Fibroblast of upper back skin (primary cell): ENCODE results near the gene RIT1.

Source experiments
- DNase-seq: peaks from one replicate; pipeline ENCODE4 v3.0.0-alpha.2; 2013

RIT1 gene

DNA sequence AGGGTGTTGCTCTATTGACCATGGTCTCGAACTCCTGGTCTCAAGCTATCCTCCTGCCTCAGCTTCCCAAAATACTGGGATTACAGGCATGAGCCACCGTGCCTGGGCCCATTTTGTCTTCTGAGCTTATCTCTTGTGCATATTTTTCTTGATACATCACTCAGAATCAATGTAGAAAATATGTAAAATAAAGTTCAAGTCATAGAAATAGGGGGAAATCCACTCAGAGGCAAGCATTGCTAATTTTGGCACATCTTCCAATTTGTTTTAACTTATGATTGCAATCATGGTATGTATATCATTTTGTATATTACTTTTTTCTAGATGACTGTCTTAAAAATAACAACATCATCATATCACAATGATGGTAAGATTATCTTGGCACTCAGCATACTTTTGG, 21.6 kb downstream of the RIT1 start:
- peak; percentile 41 for DNase-seq

- peak; percentile 75 for DNase-seq
Observed at GRCh38 chr1:155888481-155888880, 22.7 kb downstream of the RIT1 start.

- no peak for DNase-seq
Observed at GRCh38 chr1:155884982-155885381, 26.2 kb downstream of the RIT1 start.

DNA sequence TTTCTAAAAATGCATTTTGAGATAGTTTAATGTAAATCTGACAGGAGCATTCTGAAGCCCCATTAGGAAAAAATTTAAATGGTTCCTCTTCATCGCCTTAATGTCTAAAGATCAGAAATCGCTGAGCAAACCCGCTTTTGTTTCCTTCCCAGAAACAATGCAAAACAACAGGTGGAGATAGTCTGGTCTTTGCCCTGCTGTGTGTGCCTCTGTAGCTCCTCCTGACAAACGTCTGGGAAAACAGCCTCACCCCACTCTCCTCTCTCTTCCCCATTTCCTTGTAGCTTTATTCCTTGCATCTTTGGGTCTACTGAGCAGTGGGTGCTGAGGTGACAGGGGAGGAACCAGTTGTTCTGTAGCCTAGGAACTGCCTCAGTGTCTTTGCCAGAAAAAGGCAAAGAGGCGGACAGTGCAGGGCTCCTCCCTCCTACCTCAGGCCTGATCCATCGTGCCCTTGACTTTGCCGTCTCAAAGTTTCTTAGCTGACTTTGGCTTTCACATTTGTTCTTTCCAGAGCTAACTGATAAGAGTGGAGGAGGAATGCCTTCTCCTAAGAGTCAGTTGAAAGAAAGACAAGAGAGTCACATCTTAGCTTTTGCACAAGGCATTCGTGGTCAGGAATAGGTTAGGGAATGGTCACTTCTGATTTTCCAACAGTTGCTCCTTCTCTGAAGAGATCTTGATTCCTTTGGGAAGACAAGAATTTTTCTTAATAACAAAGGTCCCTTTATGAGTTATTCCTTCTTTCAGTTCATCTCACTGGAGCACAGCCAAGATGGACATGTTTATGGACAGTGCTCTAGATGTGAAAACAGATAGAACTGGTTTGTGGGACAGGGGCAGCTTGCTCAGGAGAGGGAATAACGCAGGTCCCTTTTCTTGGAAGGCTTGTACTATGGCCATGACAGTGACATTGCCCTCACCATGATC, 26.9 kb downstream of the RIT1 start:
- peak; percentile 7 for DNase-seq

- DNase-seq, result no peak
Observed at GRCh38 chr1:155882766-155883165, 28.4 kb downstream of the RIT1 start.

DNA sequence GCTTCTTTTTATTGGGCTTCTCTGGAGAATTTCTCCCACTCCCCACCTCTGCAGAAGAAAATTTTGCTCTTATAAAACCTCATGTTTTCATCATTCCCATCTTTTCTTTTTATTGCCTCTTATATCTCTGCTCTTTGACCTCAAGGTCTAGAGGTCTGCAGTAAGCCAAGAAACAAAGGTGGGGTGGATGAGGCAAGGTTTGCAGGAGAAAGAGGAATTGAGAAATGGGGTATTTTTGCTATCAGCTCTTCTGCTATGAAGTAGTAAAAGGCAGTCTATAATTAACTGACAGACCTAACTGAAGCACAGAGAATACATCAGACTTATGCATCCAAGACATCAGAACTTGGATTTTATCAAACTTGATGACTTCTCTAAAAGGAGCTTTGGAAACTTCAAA, 28.9 kb downstream of the RIT1 start:
- no peak for DNase-seq

GRCh38 chr1:155880950-155881349, 30.2 kb downstream of the RIT1 start:
- DNase-seq, result no peak

DNA sequence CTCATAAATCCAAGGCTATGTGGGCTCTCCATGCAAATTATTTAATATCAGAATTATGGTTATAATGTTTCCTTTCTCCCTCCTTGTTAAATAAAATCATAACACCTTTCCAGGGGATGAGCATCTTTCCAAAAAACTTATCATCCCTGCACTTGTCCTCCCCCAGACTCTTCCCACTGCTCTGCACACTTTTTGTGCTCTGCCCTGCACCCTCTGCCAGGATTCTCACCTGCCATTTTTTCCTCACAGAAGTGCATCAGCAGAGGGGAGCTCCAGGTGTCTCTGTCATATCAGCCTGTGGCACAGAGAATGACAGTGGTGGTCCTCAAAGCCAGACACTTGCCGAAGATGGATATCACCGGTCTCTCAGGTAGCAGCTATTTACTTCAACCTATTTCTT, 30.9 kb downstream of the RIT1 start:
- DNase-seq, result no peak

DNA sequence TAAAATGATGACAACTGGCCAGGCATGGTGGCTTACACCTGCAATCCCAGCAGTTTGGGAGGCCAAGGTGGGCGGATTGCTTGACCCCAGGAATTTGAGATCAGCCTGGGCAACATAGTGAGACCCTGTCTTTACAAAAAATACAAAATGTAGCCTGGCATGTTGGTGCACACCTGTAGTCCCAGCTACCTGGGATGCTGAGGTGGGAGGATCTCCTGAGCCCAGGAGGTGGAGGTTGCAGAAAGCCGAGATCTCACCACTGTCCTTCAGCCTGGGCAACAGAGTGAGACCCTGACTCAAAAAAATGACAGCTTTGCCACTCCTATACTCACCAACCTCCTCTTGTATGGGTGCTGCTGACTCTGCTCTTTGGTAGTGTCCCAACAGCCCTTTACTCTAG, 33.2 kb downstream of the RIT1 start:
- DNase-seq, result no peak

DNA sequence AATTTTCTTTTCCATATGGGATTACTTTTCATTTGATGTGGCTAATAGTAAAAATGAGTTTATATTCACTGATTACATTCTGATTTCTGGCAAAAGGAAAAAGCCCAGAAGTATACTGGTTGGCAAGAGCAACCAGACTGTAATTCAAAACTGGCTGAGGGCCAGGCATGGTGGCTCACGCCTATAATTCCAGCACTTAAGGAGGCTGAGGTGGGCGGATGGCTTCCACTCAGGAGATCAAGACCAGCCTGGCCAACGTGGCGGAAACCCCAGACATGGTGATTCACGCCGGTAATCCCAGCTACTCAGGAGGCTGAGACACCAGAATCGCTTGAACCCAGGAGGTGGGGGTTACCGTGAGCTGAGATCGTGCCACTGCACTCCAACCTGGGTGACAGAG, 37.3 kb downstream of the RIT1 start:
- peak; percentile 24 for DNase-seq

DNA sequence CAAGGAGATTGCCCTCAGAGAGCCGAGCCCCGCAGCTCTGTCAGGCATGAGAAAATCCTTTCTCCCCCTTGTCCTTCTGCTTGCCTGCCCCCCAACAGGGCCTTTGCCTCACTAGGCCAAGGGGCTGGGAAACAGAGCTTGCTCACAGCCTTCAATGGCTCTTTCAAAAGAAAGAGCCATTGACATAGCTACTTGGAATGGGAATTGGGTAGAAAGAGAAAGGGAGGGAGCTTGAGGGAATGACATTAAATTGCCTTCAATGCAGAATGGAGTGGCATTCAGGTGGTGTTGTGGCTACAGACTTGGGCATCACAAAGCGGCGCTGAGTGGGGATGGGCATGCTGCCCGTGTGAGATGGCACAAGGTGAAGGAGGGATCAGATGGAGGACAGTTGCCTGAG, 38.6 kb downstream of the RIT1 start:
- no peak for DNase-seq

GRCh38 chr1:155871390-155871789, 39.8 kb downstream of the RIT1 start:
- DNase-seq, result no peak

DNA sequence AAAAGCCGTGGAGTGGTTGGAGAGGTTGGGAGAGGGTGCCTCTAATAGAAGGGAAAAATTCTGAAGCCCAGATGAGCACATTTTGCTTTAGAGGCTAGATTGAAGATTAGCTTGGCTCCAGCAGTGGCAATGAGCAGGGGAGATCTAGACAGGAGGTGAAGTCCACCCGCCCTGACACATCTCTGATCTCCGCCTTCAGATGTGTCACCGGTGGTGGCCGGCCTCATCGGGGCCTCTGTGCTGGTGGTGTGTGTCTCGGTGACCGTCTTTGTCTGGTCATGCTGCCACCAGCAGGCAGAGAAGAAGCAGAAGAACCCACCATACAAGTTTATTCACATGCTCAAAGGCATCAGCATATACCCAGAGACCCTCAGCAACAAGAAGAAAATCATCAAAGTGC, 43.4 kb downstream of the RIT1 start:
- DNase-seq, result no peak

DNA sequence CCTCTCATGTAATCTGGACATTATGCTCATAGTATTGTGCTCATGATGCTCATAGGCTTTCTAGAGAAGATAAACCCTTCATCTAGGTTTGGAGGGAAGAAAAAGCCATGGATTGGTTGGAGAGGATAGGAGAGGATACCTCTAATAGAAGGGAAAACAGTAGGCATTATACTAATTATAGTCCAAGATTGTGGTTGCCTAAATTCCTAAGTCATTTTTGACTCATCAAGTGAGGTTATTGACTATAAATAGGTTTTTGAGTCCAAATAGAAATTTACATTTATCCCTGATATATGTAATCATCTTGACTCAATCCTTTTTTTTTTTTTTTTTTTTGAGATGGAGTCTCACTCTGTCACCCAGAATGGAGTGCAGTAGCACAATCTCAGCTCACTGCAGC, 46.8 kb downstream of the RIT1 start:
- peak; percentile 44 for DNase-seq

DNA sequence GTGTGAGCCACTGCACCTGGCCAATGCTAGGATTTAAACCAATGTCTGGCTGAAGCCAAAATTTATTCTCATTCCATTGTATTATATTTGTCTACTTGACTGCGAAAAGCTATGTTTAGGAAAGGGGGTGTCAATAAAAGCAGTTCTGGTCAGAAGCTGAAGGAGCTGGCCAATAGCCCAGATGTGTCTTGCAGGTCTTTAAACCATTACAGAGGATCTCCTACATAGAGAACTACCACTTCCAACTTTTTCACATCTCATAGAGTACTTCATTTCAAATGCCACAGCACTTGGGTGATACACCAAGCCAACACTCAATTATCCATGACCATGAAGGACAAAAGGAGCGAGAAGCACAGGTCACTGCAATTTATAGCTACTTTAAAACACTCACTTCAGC, 49.3 kb downstream of the RIT1 start:
- no peak for DNase-seq

DNA sequence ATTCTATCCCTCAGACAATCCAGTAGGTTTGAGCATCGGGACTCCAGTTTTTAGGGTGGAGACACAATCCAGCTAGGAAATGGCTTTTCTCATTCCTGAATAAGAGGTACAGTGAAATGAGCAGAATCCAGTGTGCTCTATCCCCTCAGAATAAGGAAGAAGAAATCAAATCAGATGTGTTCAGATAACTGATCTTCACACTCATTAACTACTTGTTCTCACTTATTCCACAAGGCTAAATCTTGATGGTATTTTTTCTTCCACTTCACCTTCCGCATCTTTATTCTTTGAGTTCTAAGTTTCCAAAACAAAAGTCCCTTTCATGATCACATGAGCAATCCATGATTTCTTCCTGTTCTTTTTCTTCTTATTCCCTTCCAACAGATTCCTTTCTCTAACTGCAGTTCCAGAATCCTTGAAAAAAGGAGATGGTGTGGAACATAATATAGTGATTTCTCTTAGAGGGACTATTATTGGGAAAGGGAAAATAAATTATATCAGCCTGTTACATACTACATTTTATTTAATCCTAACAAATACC, 50.1 kb downstream of the RIT1 start:
- no peak for DNase-seq

DNA sequence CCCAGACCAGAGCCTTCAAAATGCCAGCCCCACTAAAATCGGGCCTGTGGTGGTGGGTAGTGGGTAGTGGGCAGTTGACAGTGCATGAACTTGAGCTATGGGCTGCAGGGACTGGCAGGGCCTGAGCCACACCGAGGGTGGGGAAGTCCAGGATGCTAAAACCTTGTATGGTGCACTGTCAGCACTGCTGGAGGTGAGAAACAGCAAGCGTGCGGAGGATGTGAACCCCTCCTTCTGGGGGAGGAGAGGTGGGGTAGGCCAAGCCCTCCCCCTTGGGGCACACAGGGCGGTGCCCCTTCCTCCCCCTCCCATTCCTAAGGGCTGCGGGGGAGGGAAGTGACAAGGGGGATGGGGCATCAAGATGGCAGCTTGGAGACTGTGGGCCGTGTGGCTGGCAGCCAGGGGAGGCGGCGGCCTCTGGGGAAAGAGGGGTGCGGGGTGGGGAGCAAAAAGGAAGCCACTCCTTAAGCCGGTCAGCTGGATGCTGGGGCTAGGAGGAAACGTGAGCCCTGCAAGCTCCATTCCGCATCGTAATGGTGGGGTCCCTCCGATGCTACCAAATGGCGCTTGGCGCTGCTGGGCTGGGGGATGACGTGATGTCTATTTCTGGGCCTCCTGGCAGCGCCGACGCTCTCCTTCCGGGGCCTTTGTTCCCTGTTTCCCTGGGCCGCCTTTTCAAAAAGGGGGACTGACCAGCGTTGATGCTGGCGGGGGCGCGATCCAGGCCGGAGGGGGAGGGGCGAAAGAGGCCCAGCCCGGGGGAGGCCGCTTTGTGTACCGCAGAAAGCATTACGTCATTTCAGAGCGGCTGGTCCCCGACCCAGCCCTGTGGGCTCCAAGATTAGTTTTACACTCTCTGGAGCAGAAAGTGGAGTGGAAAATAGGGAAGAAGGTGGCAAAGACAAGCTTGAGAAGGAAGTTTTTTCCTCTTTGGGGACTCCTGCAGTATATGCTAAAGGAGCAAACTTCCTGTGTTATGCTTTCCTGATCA, 51.0 kb downstream of the RIT1 start:
- DNase-seq, result peak; percentile 82

DNA sequence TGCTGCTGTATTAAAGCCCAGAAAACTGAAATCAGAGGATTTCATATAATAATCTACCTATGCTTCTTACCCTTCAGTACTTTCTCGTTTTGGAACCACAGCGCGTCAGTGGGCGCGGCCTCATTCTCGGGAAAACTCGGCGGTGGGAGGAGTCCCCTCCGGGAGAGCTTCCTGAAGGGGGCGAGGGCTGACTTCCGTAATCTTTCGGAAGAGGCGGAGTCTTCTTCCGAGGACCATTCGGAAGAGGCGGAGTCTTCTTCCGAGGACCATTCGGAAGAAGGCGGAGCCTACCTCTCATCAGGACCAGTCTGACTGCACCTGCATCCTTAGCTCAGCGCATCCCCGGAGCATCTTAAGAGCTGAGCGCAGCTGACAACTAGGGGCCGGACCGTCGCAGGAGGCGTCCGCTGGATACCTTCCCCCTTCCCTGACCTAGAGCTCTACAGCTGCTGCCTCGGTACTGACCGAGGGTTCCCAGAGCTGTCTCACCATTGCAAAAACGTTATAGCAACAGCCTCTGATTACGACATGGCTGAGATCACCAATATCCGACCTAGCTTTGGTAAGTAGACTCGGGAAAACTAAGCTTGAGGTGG, 51.8 kb downstream of the RIT1 start, which contains the start of gene SYT11:
Gene SYT11 (plus strand): TSS at position 334 of the 596 bp plus-strand sequence. CDS start 195 bp downstream, at position 529.
- DNase-seq, result peak; percentile 97

GRCh38 chr1:155858800-155859233, 52.3 kb downstream of the RIT1 start:
- DNase-seq, result no peak

DNA sequence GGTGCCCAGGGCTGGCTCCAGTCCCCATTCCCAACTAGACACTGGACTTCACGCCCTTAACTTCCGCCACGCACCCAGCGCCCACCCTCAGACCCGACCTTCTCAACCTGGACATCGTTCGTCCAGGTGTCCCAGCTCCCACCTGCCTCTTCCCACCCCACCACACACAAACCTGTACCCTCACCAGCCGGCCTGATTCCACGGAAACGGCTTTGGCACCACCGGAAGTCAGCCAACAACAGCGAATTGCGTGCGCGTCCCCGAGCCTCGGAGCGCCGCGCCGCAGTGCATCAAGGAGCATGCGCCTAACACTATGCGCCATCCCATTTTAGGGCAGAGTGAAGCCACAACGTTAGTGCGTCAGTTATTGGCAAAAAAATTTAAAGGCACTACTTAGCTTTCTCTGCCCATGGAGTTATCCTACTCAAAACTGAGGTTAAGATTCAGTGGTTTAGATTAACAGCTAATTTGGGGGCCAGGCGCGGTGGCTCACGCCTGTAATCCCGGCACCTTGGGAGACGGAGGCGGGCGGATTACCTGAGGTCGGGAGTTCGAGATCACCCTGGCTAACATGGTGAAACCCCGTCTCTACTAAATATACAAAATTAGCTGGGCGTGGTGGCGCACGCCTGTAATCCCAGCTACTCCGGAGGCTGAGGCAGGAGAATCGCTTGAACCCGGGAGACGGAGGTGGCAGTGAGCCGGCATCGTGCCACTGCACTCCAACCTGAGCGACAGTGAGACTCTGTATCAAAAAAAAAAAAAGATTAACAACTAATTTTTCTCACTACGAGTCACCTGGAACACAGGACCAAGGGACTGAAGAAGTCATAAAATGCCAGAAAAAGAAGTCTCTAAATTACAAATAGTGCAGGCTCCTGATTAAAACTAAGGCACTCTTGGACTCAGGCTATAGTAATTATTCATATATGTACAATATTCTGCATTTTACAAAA, 53.9 kb downstream of the RIT1 start, which contains the start of gene GON4L:
Gene GON4L (minus strand): TSS at position 240 of the 956 bp plus-strand sequence. CDS start 3,434 bp downstream, outside the sequence.
- DNase-seq, result peak; percentile 92

- DNase-seq, result no peak
Observed at GRCh38 chr1:155856257-155856974, 54.7 kb downstream of the RIT1 start.
